Neural progenitor cell (in vitro differentiated cells): ENCODE measurements around the gene CTDSPL2. TPM values are rescaled to one million over a fixed set of nuclear protein-coding genes. Genes with fewer than 3 reads are reported as not detected.

Experiments
- DNase-seq: peaks from one replicate; pipeline ENCODE4 v3.0.0-alpha.2; 2016; ENCODE audit warnings: low spot score
- H2AFZ ChIP-seq: fragments of 200-600 bp; sonication (generic); replicated peaks from 2 replicates; pipeline ENCODE4 v1.6.1; 2016; ENCODE audit warnings: antibody characterized with exemption
- H3F3A ChIP-seq: fragments of 200-600 bp; sonication (generic); 2 replicates; pipeline ENCODE4 v1.6.1; 2016; ENCODE audit warnings: antibody characterized with exemption, low read depth
- H3K27ac ChIP-seq: fragments of 200-600 bp; sonication (generic); 2 replicates; pipeline ENCODE4 v1.5.1; 2016; ENCODE audit warnings: mild to moderate bottlenecking
- H3K27me3 ChIP-seq: fragments of 200-600 bp; sonication (generic); 2 replicates; pipeline ENCODE4 v1.6.1; 2016; ENCODE audit warnings: mild to moderate bottlenecking, moderate library complexity
- H3K36me3 ChIP-seq: fragments of 200-600 bp; sonication (generic); 2 replicates; pipeline ENCODE4 v1.5.1; 2016
- H3K4me1 ChIP-seq: fragments of 200-600 bp; sonication (generic); 2 replicates; pipeline ENCODE4 v1.6.1; 2016; ENCODE audit warnings: mixed run types
- H3K4me2 ChIP-seq: fragments of 200-600 bp; sonication (generic); 2 replicates; pipeline ENCODE4 v1.6.1; 2016
- H3K4me3 ChIP-seq: fragments of 200-600 bp; sonication (generic); 2 replicates; pipeline ENCODE4 v1.5.1; 2016
- H3K79me2 ChIP-seq: fragments of 200-600 bp; sonication (generic); 2 replicates; pipeline ENCODE4 v1.6.1; 2016; ENCODE audit warnings: low read depth
- H3K9ac ChIP-seq: fragments of 200-600 bp; sonication (generic); 2 replicates; pipeline ENCODE4 v1.6.1; 2016
- H3K9me3 ChIP-seq: fragments of 200-600 bp; sonication (generic); 2 replicates; pipeline ENCODE4 v1.5.1; 2016; ENCODE audit warnings: low read depth
- H4K20me1 ChIP-seq: fragments of 200-600 bp; sonication (generic); 2 replicates; pipeline ENCODE4 v1.6.1; 2016; ENCODE audit warnings: low read depth
- H3K27ac Mint-ChIP-seq: 3 replicates; pipeline ENCODE4 v1.8.0; 2021; ENCODE audit warnings: mixed read lengths
- H3K27me3 Mint-ChIP-seq: 2 replicates; pipeline ENCODE4 v1.8.0; 2022; ENCODE audit warnings: low read depth, mild to moderate bottlenecking, inconsistent platforms, moderate library complexity, mixed read lengths; ENCODE audit not compliant: insufficient read depth
- H3K36me3 Mint-ChIP-seq: 3 replicates; pipeline ENCODE4 v1.8.0; 2021; ENCODE audit warnings: mixed read lengths
- H3K4me1 Mint-ChIP-seq: 3 replicates; pipeline ENCODE4 v1.8.0; 2021; ENCODE audit warnings: mixed read lengths
- H3K4me3 Mint-ChIP-seq: 3 replicates; pipeline ENCODE4 v1.8.0; 2021; ENCODE audit warnings: mild to moderate bottlenecking, moderate library complexity, mixed read lengths
- H3K9me3 Mint-ChIP-seq: 3 replicates; pipeline ENCODE4 v1.8.0; 2020; ENCODE audit warnings: mixed read lengths
- EZH2 ChIP-seq: fragments of 200-600 bp; sonication (generic); IDR thresholded peaks from 2 replicates; pipeline ENCODE4 v1.6.1; 2017; ENCODE audit warnings: antibody characterized with exemption, mild to moderate bottlenecking, moderate library complexity
- EZH2phosphoT487 ChIP-seq: fragments of 200-600 bp; sonication (generic); IDR thresholded peaks from 2 replicates; pipeline ENCODE4 v1.6.1; 2017; ENCODE audit warnings: antibody characterized with exemption
- total RNA-seq: library from RNA; depleted of rRNA; stranded (reverse); fragments of >200 nt; gene quantifications from 2 replicates; pipeline ENCODE4 v1.2.3, GENCODE V29; 2015; ENCODE audit warnings: low replicate concordance
- TF ChIP-seq, protein P1 (sequence below): fragments of 200-600 bp; sonication (generic); IDR thresholded peaks from 2 replicates; pipeline ENCODE4 v1.5.1; 2017; ENCODE audit warnings: antibody characterized with exemption, mild to moderate bottlenecking

CTDSPL2 gene
- total RNA-seq, 1 donor from 2014 or later, result 207 TPM

DNA sequence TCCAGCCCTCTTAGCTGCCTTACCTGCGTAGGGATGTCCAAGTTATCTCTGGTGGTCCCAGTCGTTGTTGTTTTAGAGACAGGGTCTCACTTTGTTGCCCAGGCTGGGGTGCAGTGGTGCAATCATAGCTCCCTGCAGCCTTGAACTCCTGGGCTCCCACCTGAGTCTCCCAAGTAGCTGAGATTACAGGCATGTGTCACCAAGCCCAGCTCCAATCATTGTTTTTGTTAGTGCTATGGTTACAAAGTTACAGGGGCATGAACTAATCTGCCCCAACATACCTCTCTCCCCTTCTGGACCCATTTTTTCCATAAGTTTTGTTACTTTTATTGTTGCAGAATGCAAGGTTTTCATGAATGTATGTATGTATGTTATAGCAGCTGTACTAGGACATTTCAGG, 54.7 kb downstream of the CTDSPL2 start:
- H3F3A ChIP-seq, result no peaks in the 10 kb centered on the region
- no peaks in the 10 kb centered on the region for H3K27me3 Mint-ChIP-seq
- no peak overlapping the region for H3K4me3 ChIP-seq
- no peak overlapping the region for H3K4me3 Mint-ChIP-seq
- H3K4me2 ChIP-seq, result no peak overlapping the region
- TF ChIP-seq, protein P1, sequence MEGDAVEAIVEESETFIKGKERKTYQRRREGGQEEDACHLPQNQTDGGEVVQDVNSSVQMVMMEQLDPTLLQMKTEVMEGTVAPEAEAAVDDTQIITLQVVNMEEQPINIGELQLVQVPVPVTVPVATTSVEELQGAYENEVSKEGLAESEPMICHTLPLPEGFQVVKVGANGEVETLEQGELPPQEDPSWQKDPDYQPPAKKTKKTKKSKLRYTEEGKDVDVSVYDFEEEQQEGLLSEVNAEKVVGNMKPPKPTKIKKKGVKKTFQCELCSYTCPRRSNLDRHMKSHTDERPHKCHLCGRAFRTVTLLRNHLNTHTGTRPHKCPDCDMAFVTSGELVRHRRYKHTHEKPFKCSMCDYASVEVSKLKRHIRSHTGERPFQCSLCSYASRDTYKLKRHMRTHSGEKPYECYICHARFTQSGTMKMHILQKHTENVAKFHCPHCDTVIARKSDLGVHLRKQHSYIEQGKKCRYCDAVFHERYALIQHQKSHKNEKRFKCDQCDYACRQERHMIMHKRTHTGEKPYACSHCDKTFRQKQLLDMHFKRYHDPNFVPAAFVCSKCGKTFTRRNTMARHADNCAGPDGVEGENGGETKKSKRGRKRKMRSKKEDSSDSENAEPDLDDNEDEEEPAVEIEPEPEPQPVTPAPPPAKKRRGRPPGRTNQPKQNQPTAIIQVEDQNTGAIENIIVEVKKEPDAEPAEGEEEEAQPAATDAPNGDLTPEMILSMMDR, result no peak
- TF ChIP-seq EZH2 (no peak), EZH2phosphoT487 (no peak)
- H3K27ac ChIP-seq, result no peak overlapping the region
- H3K36me3 Mint-ChIP-seq, result peaks cover 4% of the 10 kb centered on the region
- no peaks in the 10 kb centered on the region for H3K4me1 ChIP-seq
- no peaks in the 10 kb centered on the region for H3K9me3 Mint-ChIP-seq
- no peak overlapping the region for H3K27ac Mint-ChIP-seq
- no peak overlapping the region for H3K9ac ChIP-seq
- peaks cover 74% of the 10 kb centered on the region for H3K79me2 ChIP-seq
- H3K36me3 ChIP-seq, result peaks cover 5% of the 10 kb centered on the region
- no peaks in the 10 kb centered on the region for H3K9me3 ChIP-seq
- H2AFZ ChIP-seq, result no peak overlapping the region
- H4K20me1 ChIP-seq, result peaks cover 48% of the 10 kb centered on the region
- no peaks in the 10 kb centered on the region for H3K4me1 Mint-ChIP-seq
- no peak for DNase-seq
- no peaks in the 10 kb centered on the region for H3K27me3 ChIP-seq

DNA sequence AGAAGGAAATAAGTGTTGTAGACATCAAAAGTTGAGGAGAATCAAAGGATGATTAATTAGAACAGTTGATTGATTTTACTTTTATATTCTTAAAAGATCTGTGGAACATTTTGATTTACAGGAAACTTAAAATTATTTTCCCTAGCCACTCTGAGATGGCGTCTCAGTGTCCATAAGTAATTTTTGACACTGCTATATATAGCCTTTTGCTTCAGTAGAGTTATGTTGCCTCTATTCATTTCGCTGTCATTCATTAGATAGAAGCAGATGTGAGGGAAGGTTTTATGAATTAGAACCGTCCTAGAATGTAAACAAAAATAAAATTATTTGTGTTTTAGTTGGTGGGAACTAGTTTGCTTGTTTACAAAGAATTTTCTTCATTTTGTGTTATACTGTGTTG, 58.5 kb downstream of the CTDSPL2 start:
- Histone ChIP-seq H2AFZ (no peak overlapping the region), H3K9me3 (no peaks in the 10 kb centered on the region), H3K4me2 (no peak overlapping the region), H3K27me3 (no peaks in the 10 kb centered on the region), H4K20me1 (peaks cover 29% of the 10 kb centered on the region), H3K27ac (no peak overlapping the region), H3K4me1 (no peaks in the 10 kb centered on the region), H3K79me2 (peaks cover 47% of the 10 kb centered on the region), H3K9ac (no peak overlapping the region), H3K4me3 (no peak overlapping the region), H3K36me3 (peaks cover 5% of the 10 kb centered on the region), H3F3A (no peaks in the 10 kb centered on the region)
- no peak overlapping the region for H3K4me3 Mint-ChIP-seq
- TF ChIP-seq, protein P1, result no peak
- TF ChIP-seq EZH2phosphoT487, result no peak
- TF ChIP-seq EZH2, result no peak
- H3K36me3 Mint-ChIP-seq, result peaks cover 14% of the 10 kb centered on the region
- H3K27me3 Mint-ChIP-seq, result no peaks in the 10 kb centered on the region
- no peak for DNase-seq
- no peaks in the 10 kb centered on the region for H3K4me1 Mint-ChIP-seq
- H3K27ac Mint-ChIP-seq, result no peak overlapping the region
- H3K9me3 Mint-ChIP-seq, result no peaks in the 10 kb centered on the region

DNA sequence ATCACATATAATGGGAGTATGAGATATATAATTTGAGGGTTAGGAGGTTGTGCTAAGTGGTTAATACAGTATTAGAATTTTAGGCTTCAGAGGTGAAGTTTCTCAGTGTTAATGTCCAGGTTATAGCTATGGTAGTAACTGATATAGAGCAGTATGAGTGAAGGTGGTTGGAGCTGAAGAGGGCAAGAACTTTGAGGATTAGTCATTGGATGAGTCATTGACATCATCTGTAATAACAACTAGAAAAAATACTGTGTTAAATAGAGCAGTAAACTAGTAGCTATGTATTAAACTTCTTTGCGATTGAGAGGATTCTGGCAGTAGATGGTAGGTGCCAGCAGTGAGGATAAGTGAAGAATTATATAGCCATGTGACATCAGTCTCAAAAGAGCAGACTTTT, 62.0 kb downstream of the CTDSPL2 start:
- Histone ChIP-seq H3K9me3 (no peaks in the 10 kb centered on the region), H3K4me2 (no peak overlapping the region), H2AFZ (no peak overlapping the region), H3K4me3 (no peak overlapping the region), H3K4me1 (no peaks in the 10 kb centered on the region), H3K9ac (no peak overlapping the region), H3K27ac (no peak overlapping the region), H3F3A (no peaks in the 10 kb centered on the region), H3K27me3 (no peaks in the 10 kb centered on the region), H3K36me3 (peaks cover 12% of the 10 kb centered on the region), H3K79me2 (peaks cover 34% of the 10 kb centered on the region), H4K20me1 (peaks cover 13% of the 10 kb centered on the region)
- no peaks in the 10 kb centered on the region for H3K27me3 Mint-ChIP-seq
- no peaks in the 10 kb centered on the region for H3K4me1 Mint-ChIP-seq
- no peak for DNase-seq
- no peak overlapping the region for H3K4me3 Mint-ChIP-seq
- no peaks in the 10 kb centered on the region for H3K9me3 Mint-ChIP-seq
- TF ChIP-seq, protein P1, result no peak
- TF ChIP-seq EZH2, result no peak
- no peak for TF ChIP-seq EZH2phosphoT487
- no peak overlapping the region for H3K27ac Mint-ChIP-seq
- H3K36me3 Mint-ChIP-seq, result peaks cover 23% of the 10 kb centered on the region
